Measurements from ENCODE around the gene SUGT1.
"Not testable (repeated sequence)": the region's sequence is repeated elsewhere in the genome, so short reads cannot be mapped to it uniquely, and the experiment has no call there.

DNA sequence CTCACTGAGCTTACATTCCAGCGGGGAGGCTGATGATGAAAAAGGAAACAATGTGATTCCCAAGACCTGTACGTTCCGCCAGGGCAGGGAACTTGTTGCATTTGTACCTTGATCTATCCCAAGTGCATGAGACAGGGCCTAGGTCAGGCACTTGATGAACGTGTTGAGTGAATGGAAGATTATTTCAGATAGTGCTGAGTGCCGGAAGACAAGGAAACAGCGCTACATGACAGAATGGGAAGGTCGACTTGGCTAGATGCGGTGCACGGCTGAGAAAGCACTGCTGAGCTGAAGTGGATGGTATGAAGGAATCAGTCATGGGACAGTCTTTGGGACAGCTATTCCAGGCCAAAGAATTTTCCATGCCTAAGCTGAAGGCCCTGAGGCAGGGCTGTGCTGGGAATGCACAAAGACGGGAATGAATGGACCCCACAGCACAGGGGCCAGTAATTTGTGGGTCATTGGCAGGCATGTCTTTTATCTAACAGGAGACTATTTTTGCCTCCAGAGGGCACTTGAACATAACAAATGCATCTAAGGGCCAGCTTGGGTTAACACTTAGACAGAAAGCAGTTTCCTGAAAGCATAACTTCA lies 43.5 kb upstream of the SUGT1 start:
- TF ChIP-seq CTCF (IDR thresholded peaks at IDR 0.05; ENCODE audit: insufficient read depth, low read length, poor library complexity, severe bottlenecking): peak; percentile 8
- not testable (repeated sequence) for TF ChIP-seq EZH2phosphoT487 (conservative IDR thresholded peaks at IDR 0.05; ENCODE audit: low read length)
